Measurements from ENCODE around the gene CORIN. TPM values are rescaled to one million over a fixed set of nuclear protein-coding genes. Genes with fewer than 3 reads are reported as not detected.

CORIN gene
- total RNA-seq, 2 donors from 2014 or later: 0.58 to 1.5 TPM

- ATAC-seq (no peak), DNase-seq (no peak)
- intact Hi-C loops (cut with DNase I, micrococcal nuclease): no loop called here
These were observed 170.3 kb downstream of the CORIN start for GRCh38 chr4:47667552-47667951.

GRCh38 chr4:47664051-47664826, 173.6 kb downstream of the CORIN start:
- intact Hi-C loops (cut with DNase I, micrococcal nuclease): no loop called here
- no peak for ATAC-seq
- no peak for DNase-seq

- intact Hi-C loops (cut with DNase I, micrococcal nuclease): no loop called here
- ATAC-seq (no peak), DNase-seq (peak in 1 of 2 donors; percentile 19)
These were observed 174.9 kb downstream of the CORIN start for GRCh38 chr4:47662975-47663374.

- no peak for ATAC-seq
- intact Hi-C loops (cut with DNase I, micrococcal nuclease): no loop called here
These were observed 176.1 kb downstream of the CORIN start for GRCh38 chr4:47661741-47662140.

GRCh38 chr4:47659342-47659741, 178.5 kb downstream of the CORIN start:
- intact Hi-C loops (cut with DNase I, micrococcal nuclease): no loop called here
- DNase-seq (no peak), ATAC-seq (no peak)

More at GRCh38 chr4:47661741-47662140, 176.1 kb downstream of the CORIN start:
- DNase-seq: no peak

GRCh38 chr4:47654972-47655693, 182.7 kb downstream of the CORIN start:
- intact Hi-C loops (cut with DNase I, micrococcal nuclease): no loop called here
- no peak for ATAC-seq
- no peak for DNase-seq

- intact Hi-C loops (cut with DNase I, micrococcal nuclease): no loop called here
- no peak for ATAC-seq
- no peak for DNase-seq
These were observed 185.8 kb downstream of the CORIN start for GRCh38 chr4:47652092-47652491.

GRCh38 chr4:47651231-47651630, 186.6 kb downstream of the CORIN start:
- ATAC-seq: no peak
- DNase-seq: no peak
- intact Hi-C loops (cut with DNase I, micrococcal nuclease): no loop called here

GRCh38 chr4:47650584-47651130, 187.2 kb downstream of the CORIN start:
- ATAC-seq: no peak
- no peak for DNase-seq
- intact Hi-C loops (cut with DNase I, micrococcal nuclease): no loop called here

GRCh38 chr4:47647544-47647943, 190.3 kb downstream of the CORIN start:
- intact Hi-C loops (cut with DNase I, micrococcal nuclease): no loop called here

GRCh38 chr4:47647029-47647428, 190.8 kb downstream of the CORIN start:
- ATAC-seq (no peak), DNase-seq (no peak)
- intact Hi-C loops (cut with DNase I, micrococcal nuclease): no loop called here

More at GRCh38 chr4:47647544-47647943, 190.3 kb downstream of the CORIN start:
- DNase-seq: no peak
- ATAC-seq: no peak

- DNase-seq (no peak), ATAC-seq (no peak)
- intact Hi-C loops (cut with DNase I, micrococcal nuclease): no loop called here
These were observed 191.5 kb downstream of the CORIN start for GRCh38 chr4:47646372-47646771.

GRCh38 chr4:47643845-47644244, 194.0 kb downstream of the CORIN start:
- no peak for ATAC-seq
- intact Hi-C loops (cut with DNase I, micrococcal nuclease): no loop called here
- DNase-seq: no peak

GRCh38 chr4:47642985-47643760, 194.7 kb downstream of the CORIN start:
- intact Hi-C loops (cut with DNase I, micrococcal nuclease): no loop called here
- DNase-seq: no peak
- ATAC-seq: no peak

- DNase-seq (no peak), ATAC-seq (no peak)
- intact Hi-C loops (cut with DNase I, micrococcal nuclease): no loop called here
These were observed 195.6 kb downstream of the CORIN start for GRCh38 chr4:47642191-47642830.

GRCh38 chr4:47641755-47642154, 196.1 kb downstream of the CORIN start:
- ATAC-seq: no peak
- DNase-seq: no peak

GRCh38 chr4:47640911-47641310, 197.0 kb downstream of the CORIN start:
- ATAC-seq (no peak), DNase-seq (no peak)
- intact Hi-C loops (cut with DNase I, micrococcal nuclease): no loop called here

More at GRCh38 chr4:47641755-47642154, 196.1 kb downstream of the CORIN start:
- intact Hi-C loops (cut with DNase I, micrococcal nuclease): no loop called here

GRCh38 chr4:47639531-47639930, 198.3 kb downstream of the CORIN start:
- intact Hi-C loops (cut with DNase I, micrococcal nuclease): no loop called here
- ATAC-seq (no peak), DNase-seq (no peak)

GRCh38 chr4:47631161-47631560, 206.7 kb downstream of the CORIN start:
- DNase-seq: no peak
- ATAC-seq: no peak
- intact Hi-C loops (cut with DNase I, micrococcal nuclease): no loop called here

Measured in left colon (tissue), 2 donors.